GM04503 (cell line): ENCODE data around the gene UMPS.

ENCODE experiments used
- DNase-seq: peaks from one replicate; pipeline ENCODE4 v3.0.0-alpha.2; 2012; ENCODE audit warnings: low read depth

Gene UMPS

DNA sequence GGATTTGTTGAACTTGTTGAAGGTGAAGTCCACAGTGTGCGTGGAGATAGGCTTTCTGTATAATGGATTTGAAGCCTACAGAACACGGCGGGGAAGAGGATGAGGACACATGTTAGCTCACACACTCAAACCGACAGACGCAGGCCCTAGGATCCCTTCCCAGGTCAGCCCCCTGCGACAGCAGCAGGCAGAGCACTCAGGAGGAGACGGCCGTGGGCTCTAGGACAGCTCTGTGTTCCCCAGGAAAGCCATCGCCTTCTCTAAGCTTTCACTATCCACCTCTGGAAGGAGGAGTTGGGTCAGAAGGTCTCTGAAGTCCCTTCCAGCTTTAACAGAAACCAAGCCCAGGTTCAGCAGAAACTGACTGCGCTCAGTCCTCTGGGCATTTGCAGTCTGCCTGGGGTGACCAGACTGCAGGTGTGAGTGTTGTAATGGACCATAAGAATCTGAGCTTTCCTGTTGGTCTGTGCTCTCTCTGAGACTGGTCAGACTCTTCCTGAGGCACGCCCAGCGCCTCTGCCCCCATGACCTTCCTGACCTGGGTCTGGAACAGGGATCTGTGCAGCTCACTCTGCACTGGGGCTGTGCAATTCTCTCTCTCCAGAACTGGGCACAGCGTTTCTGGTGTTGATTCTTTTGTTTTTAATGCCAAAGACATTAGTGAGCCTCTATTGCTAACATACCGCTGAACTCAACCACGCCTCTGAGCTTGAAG is 33.5 kb downstream of the UMPS start:
- DNase-seq, result no peak

DNA sequence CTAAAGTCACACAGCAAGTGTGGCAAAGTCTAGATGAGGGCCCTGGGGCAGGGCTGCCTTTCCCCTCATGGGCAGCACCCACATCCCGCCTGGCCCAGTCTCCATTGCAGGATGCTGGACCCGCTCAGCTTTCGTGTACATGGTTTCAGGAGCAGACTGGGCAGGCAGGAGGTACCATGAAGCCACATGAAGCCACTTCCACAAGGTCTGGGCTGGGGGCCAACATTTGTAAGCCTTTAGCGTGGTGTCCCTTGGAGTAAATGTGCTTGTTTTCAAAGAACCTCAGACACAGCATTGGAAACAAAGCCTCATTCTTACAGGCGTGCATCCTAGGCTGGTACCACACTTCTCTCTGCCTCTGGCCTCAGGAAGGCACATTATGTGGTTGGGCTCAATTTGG is 34.5 kb downstream of the UMPS start:
- DNase-seq, result no peak

DNA sequence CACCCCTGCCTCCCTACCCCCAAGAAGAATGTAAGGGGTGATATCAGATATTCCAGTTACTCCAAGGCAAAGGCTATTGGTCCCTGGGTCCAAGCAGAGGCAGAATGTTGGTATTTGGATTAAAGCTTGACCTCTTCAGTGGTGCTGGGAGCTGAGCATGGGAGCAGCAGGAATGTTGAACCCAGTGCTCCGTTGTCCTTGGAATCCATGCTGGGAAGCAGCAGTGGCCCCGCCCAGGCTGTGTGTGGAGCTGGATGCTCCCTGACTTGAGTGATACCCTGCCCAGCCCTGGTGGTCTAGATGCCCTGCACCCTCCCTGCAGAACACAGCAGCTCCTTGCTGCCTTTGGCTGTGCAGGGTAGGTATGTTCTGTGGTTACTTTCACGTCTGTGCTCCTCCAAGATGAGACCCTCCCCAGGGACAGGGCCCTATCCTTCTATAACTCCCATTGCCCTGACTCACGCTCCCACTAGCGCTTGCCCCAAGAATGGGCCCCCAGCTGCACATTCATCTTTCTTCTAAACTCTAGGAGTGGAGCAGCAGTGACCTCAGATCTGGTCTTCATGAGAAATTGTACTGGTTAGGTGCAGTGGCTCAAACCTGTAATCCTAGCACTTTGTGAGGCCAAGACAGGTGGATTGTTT is 35.1 kb downstream of the UMPS start:
- no peak for DNase-seq

DNA sequence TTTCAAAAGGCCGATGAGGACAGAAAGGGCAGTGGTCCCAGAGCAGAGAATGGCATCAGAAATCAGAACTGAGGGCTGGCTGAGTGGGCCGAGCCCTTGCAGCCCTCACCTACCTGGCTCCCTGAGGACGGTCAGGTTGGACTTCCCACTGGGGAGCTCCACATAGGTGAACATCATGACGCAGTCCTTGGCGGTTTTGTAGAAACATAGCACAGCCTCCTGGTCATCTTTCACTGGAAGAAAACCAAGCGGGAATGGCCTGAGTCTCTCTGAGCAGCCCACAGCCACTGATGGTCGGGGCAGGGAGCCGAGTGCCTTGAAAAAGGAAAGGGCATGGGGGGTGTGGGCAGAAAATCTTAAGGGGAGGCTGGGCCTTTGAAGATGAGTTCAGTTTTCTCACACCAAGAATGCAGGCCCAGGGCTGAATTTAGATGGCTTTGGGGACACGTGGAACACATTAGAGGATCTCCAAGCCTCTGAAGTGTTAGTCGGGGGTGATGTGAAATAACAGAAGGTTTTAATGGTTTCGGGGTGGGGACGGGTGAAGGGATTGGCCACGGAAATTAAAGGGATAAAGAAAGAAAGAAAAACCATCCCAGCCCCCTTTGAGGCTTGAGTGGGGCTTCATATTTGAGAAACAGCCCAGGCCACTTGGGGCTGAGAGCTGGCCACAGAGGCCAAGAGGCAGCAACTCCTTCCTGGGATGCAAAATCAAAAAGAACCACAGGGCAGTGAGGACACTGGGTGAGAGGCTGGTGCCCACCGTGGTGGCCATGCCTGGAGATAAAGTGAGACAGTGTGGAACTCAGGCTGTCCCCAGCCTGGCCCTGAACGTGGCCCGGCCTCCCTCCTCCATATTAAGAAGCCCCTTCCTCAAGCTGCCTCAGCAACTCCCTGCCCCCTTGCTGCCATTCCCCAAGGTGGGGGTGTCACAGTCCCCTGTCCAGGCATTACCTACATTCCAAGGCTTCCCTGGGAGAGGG is 36.2 kb downstream of the UMPS start:
- no peak for DNase-seq

DNA sequence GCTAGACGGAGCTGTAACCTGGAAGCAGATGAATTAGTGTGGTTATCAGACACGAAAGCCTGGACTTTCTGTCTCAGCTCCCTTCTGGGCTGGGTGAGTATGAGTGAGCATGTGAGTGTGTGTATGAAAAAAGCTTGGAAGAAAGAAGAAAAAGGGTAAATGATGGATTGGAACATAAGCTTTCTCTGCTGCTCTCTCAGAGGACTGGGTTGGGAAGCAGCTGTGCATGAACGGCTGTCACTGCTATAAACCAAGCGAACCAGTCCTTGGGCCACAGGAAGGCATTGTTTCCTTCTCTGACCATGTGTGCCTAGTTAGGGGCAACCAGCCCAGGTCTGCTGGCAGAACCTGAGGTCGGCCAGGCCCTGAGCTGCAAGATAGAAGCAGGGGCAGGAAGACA is 37.0 kb downstream of the UMPS start:
- DNase-seq, result no peak

DNA sequence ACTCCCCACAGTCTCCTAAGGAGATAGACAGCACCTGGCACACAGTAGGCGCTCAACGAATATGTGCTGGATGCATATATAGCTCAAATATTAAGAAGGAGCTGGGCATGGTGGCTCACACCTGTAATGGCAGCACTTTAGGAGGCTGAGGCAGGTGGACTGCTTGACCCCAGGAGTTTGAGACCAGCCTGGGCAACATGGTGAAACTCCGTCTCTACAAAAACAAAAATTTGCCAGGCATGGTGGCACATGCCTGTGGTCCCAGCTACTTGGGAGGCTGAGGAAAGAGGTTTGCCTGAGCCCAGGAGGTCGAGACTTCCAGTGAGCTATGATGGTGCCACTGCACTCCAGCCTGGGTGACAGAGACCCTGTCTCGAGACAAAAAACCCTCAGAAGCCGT is 37.4 kb downstream of the UMPS start:
- no peak for DNase-seq

DNA sequence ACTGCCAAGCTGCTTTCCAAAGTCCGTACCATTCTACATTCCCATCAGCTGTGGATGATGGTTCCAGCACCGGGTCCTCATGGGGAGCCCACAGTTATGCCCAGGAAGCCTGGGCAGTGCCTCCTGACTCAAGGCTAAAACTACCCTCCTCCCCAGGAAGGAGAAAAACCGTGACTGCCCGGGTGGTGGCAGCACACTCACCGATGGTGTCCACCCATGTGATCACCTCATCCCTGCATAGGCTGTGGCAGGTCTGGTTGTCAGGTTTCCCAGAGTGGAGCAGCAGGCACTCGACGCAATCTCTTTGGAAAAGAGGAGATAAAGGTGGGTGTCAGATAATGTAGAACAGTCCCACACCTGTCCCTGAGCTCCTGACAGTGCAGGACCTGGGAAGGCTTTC is 38.6 kb downstream of the UMPS start:
- no peak for DNase-seq

DNA sequence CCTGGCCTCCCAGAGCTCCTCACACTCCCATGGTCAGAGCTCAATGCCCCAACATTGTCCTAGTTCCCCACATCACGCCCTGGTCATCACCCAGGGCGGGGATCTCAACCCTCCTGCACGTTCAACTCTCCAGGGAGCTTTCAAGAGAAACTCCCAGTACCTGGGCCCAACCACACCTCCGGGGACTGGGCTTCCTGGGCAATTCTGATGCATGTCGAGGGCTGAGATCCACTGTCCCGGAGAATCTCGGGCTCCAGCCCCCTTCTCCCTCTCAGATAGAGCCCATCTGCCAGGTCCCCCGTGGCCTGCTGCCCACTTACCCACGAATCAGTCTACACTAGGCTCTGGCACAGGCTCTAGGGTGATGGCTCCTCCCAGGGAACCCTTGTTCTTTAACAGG is 39.2 kb downstream of the UMPS start:
- DNase-seq, result no peak

DNA sequence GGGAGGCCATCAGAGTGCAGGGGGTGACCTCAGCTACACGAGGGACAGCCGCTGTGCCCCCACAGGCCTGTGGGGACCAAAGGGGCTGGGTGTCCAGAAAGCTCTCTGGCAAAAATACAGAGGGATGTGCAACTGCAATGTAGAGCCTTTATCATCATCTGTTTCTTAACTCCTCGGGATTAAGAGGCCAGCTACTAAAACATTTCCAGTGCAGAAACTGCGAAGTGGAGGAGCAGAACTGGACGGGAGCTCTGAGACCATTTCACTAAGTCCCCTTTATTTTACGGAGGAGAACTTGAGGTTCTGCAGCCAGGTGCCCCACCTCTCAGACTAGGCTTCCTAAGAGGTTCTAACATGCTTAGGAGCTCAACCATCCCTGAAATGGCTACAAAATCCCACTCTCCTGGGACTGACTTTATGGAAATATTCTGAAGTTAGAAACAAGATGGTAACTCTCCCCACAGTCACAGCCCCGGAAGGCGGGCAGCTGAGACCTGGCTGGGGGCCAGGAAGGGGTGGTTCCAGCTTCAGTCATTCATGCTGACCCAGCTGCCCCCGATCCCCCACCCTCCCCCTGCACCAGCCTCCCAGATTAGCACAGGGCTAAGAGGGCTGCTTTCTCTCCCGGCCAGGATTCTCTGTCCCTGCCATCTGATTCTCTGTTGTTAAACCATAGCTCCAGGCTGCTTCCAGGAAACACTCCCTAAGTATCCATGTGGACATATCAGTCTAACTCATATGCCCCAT is 40.3 kb downstream of the UMPS start:
- no peak for DNase-seq

DNA sequence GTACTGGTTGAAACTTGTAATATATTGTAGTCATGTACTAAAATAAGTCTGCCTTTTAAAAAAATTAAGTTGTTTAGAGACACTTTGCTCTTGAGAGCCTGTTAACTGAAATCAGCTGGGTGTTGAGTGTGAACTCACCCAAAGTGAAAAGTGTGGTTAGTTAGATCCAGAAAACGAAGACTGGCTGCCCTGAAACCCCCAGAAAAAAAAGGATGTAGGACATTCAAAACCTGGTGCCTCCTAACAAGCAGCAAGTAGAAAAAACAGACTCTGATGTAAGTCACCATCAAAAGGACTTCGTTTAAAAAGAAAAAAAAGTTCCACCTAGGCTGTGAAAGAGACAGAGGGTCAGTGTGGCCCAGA is 40.8 kb downstream of the UMPS start:
- DNase-seq, result no peak

DNA sequence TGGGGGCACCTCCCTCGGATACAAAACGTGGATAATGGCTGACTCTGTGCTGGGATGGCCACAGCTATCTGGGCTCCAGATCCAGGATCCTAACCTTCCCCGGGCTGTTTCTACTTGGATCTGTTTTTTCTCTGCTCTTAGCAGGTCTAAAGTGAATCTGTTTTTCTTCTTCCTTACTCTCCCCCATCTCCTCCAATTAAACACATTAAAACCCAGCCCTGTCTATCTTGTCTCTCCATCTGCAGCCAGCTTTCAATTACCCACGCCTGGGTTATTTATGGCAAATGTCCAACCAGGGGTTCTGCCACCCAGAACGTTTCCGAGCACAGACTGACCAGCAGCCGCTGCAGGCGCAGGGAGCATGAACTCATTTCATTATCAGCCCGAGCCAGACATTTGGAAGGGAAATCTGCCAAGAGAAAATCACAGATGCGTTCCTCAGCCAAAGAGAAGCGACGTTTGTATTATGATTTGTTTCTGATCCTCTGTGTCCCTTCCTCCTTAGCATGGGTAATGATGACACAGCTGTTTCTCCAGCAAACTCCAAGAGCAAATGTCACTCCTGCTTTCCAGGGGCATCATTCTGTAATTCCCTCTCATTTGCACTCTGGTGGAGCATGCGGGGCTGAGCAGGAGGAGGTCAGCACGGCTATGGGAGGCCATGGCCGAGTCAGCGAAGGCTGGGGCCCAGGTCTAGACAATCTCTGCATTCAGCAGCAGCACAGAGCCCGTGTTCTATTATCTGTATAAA is 42.0 kb downstream of the UMPS start:
- no peak for DNase-seq

DNA sequence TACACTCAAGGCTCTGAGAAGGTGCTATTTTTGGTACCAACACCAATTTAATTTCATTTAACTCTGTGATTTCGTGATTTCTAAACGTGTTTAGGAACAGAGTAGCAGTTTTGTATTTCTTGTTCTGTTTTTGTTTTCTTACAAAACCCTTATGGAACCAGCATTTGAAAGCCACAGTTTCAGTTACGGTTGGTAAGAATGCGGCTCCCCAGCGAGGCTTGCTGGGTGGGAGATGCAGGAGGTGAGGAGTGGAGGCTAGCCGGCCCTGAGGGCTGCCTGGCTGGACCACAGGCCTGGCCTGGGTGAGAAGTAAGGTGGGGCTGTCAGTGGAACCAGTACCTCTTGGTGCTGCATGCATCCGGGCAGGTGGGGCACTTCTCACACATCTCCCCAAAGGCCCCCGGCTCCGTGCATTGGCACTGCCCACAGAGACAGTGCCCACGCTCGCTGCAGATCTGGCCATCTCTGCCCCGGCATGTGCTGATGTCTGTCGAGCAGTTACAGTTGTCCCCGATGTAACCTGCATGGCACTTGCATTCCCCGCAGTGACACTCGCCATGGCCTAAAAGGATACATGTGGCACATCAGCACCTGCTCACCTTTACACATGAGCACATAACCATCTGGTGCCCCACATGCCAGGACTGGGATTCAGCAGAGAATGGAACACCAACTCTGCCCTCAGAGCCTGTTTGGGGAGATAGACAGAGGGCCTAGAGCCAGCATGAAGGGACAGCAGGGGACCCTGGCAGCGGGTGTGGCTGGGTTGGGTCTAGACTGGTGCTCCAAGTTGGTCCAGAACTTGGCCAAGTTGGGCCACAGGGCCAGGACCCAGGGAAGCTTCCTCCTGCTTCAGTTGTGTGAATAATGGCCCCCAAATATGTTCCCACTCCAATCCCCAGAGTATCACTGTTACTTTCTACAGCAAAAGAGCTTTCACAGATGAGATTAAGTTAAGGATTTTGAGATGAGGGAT is 43.4 kb downstream of the UMPS start:
- DNase-seq, result no peak

DNA sequence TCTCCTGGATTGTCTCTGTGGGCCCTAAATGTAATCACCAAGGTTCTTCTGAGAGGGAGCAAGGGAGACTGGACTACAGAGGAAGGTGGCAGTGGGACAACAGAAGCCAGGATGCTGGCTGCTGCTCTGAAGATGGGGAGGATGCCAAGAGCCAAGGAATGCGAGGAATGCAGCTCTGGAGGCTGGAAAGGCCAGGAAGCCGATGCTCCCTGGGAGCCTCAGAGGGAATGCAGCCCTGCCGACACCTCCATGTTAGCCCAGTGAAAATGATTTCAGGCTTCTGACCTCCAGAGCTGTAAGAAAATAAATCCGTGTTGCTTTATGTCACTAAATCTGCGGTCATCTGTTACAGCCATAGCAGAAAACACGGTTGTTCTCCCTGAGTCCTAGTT is 44.1 kb downstream of the UMPS start:
- peak; percentile 80 for DNase-seq

DNA sequence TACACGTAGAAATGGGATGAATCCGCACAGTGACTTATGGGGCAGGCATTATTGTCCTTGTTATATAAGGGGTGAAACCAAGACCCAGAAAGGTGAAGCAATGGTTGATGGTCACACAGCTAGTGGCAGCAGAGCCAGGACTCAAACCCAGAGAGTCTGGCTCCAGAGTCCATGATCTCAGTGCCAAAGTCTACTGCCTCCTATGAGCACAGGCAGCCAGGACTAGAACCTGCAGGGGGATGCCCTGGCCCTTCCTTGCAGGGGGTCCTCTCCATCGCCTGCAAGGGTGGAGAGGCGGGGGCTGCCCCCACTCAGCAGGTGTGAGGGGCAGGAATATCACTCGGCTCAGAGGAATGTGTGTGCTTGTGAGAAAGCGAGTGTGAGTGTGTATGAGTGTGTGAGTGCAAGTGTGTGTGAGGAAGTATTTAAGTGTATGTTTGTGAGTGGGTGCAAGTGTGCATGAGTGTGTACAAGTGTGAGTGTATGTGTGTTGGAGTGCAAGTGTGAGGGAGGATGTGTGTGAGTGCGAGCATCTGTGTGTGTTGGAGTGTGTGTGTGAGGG is 44.7 kb downstream of the UMPS start:
- no peak for DNase-seq

DNA sequence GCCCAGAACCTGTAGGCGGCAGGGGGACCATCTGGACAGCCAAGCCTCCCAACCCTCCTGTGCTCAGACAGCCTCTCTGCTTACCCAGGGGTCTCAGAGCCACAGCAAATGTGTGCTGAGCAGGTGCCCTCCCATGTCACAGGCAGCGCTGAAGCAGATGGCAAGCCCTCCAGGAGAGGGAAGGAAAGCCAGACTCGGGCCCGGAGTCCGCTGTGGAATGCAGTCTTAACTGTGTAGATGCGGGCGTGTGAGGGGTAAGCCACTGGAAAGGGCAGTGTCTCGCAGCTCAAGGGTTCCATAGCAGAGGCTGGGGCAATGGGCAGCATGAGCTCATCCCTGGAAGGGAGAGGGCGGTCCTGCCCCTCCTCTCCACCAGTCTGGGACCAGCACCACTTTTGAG is 45.6 kb downstream of the UMPS start:
- no peak for DNase-seq

DNA sequence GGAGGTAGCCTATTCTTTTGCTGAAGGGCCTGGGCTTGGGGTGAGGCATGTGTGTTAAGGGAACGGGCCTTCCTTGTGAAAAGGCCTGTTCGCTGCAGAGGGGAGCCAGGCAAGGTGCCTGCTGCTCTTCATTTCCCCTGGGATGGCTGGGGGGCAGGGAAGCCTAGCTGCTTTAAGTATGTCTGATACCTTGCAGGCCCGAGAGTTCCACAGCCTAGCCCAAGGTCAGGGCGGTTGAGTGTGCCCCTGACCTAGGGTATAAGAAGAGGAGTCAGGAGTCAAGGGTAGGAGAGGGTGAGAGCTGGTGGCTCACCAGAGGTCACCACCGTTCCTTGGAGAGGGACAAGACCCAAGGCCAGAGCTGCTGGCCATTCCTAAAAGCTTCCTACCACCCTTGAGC is 46.6 kb downstream of the UMPS start:
- no peak for DNase-seq

DNA sequence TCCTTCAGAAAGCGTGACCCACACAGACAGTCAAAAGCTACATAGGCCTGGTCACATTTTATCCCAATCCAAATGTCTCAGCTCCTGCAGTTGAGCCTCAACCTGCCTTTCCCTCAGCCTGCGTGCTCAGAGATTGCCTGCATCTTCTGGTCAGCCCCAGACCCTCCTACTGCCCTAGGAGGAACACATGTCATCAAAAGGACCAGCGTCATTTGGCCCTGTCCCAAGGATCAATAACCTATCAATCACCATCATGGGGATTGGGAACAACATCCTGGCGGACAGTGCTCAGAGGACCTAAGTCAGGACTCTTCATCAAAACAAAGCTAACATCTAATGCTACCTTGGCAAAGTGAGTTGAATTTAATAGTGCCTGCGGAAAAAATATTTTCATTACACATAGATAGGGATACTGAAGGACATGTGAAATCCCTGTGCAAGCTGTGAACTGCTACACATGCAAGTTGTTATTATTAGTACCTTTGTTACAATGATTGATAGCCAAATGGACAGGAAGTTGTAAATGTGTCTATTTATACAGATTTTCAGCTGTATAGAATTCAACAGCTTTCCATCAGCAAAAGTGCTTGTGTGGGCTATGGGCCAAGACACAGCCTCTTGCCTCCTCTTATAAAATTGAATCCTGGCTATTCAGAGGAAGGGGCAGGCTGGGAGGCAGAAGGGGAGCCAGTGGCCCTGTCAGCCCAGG is 47.7 kb downstream of the UMPS start:
- no peak for DNase-seq

DNA sequence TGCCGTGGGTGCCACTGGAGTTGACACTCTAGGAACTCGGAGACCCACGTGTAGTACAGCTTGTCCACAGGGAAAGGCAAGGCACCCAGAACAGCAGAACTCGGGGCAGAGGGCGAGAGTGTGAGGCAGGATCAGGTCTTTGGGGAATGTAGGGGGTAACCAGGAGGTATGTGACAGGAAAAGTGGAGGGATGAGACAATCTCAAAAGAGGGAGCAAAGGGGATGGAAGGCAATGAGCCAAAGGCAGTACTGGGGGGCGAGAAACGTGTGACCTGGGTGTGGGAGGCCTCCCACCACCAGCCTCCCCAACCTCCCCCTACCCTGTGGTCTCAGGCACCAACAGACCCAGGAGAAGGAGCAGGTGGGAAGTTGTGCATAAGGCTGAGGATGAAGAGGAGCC is 48.9 kb downstream of the UMPS start:
- no peak for DNase-seq

DNA sequence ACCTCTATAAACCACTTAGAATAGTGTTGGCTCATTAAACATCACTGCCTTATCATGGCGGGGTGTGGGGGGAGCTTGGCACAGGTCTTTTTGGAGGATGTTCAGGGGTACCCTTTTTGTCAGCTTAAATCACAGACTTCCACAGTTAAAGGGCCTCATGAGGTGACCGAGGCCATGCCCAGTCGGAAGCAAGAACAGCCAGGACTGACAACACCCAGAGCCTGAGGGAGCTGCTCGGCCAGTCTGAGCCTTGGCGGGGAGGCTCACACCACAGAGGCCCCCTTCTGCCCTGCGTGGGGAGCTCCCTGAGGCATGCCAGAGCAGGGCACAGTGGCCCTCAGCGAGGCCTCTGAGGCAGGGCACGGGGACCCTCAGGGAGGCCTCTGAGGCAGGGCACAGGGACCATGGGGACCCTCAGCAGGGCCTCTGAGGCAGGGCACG is 49.5 kb downstream of the UMPS start:
- no peak for DNase-seq
